GM12878 (cell line): ENCODE results near the gene MMP20. TPM values are rescaled to one million over a fixed set of nuclear protein-coding genes. Genes with fewer than 3 reads are reported as not detected.

Source experiments
- ATF7 ChIP-seq: fragments of 450-650 bp; IDR thresholded peaks from 2 replicates; pipeline ENCODE4 v1.6.1; 2016; ENCODE audit warnings: low read depth, mild to moderate bottlenecking
- BCL11A ChIP-seq: IDR thresholded peaks from 2 replicates; pipeline ENCODE4 v1.6.1; 2011; ENCODE audit warnings: low read depth, low read length
- CBFB ChIP-seq: IDR thresholded peaks from 2 replicates; pipeline ENCODE4 v1.6.1; 2016; ENCODE audit warnings: antibody characterized with exemption, low read depth
- FOS ChIP-seq: IDR thresholded peaks from 3 replicates; pipeline ENCODE4 v1.6.1; 2011; ENCODE audit warnings: borderline replicate concordance; ENCODE audit not compliant: insufficient read length; ENCODE audit errors: extremely low read depth
- HDAC6 ChIP-seq: fragments of 200-600 bp; sonication (generic); IDR thresholded peaks from one replicate; pipeline ENCODE4 v1.8.0; 2017; ENCODE audit warnings: antibody characterized with exemption; ENCODE audit not compliant: unreplicated experiment
- KLF5 ChIP-seq: fragments of 450-650 bp; IDR thresholded peaks from 2 replicates; pipeline ENCODE4 v1.6.1; 2014; ENCODE audit warnings: mild to moderate bottlenecking; ENCODE audit not compliant: partially characterized antibody
- MXI1 ChIP-seq: fragments of 150-350 bp; IDR thresholded peaks from 2 replicates; pipeline ENCODE4 v1.6.1; 2011; ENCODE audit warnings: low read depth, mild to moderate bottlenecking, inconsistent platforms, low read length, improper control_type of control experiment
- NRF1 ChIP-seq: conservative IDR thresholded peaks from 2 replicates; pipeline ENCODE4 v1.6.1; 2011; ENCODE audit warnings: mild to moderate bottlenecking, low read depth, low read length, improper control_type of control experiment
- PAX5 ChIP-seq: IDR thresholded peaks from 2 replicates; pipeline ENCODE4 v1.6.1; 2011; ENCODE audit warnings: low read depth, low read length, borderline replicate concordance
- POLR2AphosphoS2 ChIP-seq: IDR thresholded peaks from 2 replicates; pipeline ENCODE4 v1.6.1; 2011; ENCODE audit warnings: low read depth, mild to moderate bottlenecking, low read length, improper control_type of control experiment, moderate library complexity
- RBBP5 ChIP-seq: fragments of 200-600 bp; sonication (generic); conservative IDR thresholded peaks from 2 replicates; pipeline ENCODE4 v1.6.1; 2016
- RCOR1 ChIP-seq: conservative IDR thresholded peaks from 2 replicates; pipeline ENCODE4 v1.6.1; 2012; ENCODE audit warnings: low read depth, low read length, improper control_type of control experiment
- SMAD1 ChIP-seq: fragments of 450-650 bp; IDR thresholded peaks from 2 replicates; pipeline ENCODE4 v1.6.1; 2018; ENCODE audit warnings: mild to moderate bottlenecking, low read depth; ENCODE audit not compliant: partially characterized antibody
- SMC3 ChIP-seq: IDR thresholded peaks from 2 replicates; pipeline ENCODE4 v1.6.1; 2011; ENCODE audit warnings: low read length, improper control_type of control experiment, borderline replicate concordance
- SP1 ChIP-seq: IDR thresholded peaks from one replicate; pipeline ENCODE4 v1.6.1; 2011; ENCODE audit warnings: low read depth, low read length
- SPI1 ChIP-seq: IDR thresholded peaks from 2 replicates; pipeline ENCODE4 v1.6.1; 2011; ENCODE audit warnings: low read depth, mild to moderate bottlenecking, low read length, moderate library complexity, borderline replicate concordance; ENCODE audit not compliant: insufficient read depth
- ZNF274 ChIP-seq: IDR thresholded peaks from one replicate; pipeline ENCODE4 v1.8.0; 2011; ENCODE audit not compliant: insufficient read length, insufficient read depth
- ZNF384 ChIP-seq: IDR thresholded peaks from 2 replicates; pipeline ENCODE4 v1.6.1; 2012; ENCODE audit warnings: low read depth, mild to moderate bottlenecking, low read length, improper control_type of control experiment, borderline replicate concordance
- polyA plus RNA-seq, 11 experiments: library from polyadenylated mRNA; depleted of rRNA in 4 of 11; unstranded in 6 of 11; stranded (reverse) in 5 of 11; fragments of >200 nt; fragmentation: Nextera tagmentation in 4 of 11; fragmentation: Illumina TruSeq in 1 of 11; extraction: Ambion mirVana in 4 of 11; extraction: Trizol in 1 of 11; gene quantifications; 1 replicate in 1 of 11; 2 replicates in 10 of 11; pipeline versions ENCODE4 v1.2.1 to v1.2.3, GENCODE V29; 2011 to 2016; ENCODE audit warnings: inconsistent platforms in 2 of 11, missing spikeins in 2 of 11, low read depth in 1 of 11
- total RNA-seq, 4 experiments: library from RNA; depleted of rRNA in 3 of 4; stranded (reverse); fragments of >200 nt in 3 of 4; fragmentation: Illumina TruSeq in 1 of 4; extraction: Trizol in 1 of 4; gene quantifications; 2 replicates each; pipeline versions ENCODE4 v1.2.1 to v1.2.3, GENCODE V29; 2013 to 2021
- TF ChIP-seq, protein P1 (sequence below): fragments of 450-650 bp; IDR thresholded peaks from 2 replicates; pipeline ENCODE4 v1.6.1; 2017; ENCODE audit warnings: mild to moderate bottlenecking, moderate library complexity
- TF ChIP-seq, protein P2 (sequence below): IDR thresholded peaks from 2 replicates; pipeline ENCODE4 v1.6.1; 2011; ENCODE audit warnings: low read depth, low read length, improper control_type of control experiment, borderline replicate concordance
- TF ChIP-seq, protein P3 (sequence below): fragments of 450-650 bp; IDR thresholded peaks from 2 replicates; pipeline ENCODE4 v1.6.1; 2018; ENCODE audit warnings: mild to moderate bottlenecking, low read depth, moderate library complexity; ENCODE audit not compliant: partially characterized antibody
- TF ChIP-seq, protein P4 (sequence below): fragments of 450-650 bp; IDR thresholded peaks from 2 replicates; pipeline ENCODE4 v1.6.1; 2016; ENCODE audit warnings: mild to moderate bottlenecking

Gene MMP20
- total and polyA plus RNA-seq, 10 of the 15 experiments (the other 5 are each of a cell fraction or from before 2014, with no cell fraction given) = 0.10 to 0.57 (median 0.19) TPM; not detected in 2

DNA sequence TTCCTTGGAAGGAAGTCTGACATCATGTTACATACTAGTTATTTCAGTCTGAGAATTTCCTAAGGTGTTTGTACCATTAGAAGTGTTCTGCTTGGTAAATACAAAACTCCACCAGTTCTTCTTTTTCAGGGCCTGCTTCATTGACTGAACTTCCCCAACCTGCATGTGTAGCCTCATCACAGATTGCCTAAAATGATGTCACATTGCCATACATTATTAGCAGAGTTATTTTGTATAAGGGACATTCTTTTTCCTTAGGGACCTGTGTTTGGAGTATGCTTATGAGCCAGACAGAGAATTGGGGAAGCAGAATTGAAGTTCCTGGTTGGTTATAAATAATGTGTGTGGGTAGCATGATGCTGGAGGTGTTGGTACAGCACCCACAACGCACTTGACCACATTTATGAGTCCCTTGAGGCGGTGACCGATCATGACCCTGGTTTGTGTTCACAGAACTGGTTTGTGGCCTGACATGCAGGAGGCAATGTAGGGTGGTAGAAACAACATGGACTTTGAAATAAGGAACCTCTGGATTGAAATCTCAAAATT lies 78.1 kb downstream of the MMP20 start (continued):
- TF ChIP-seq, protein P1, sequence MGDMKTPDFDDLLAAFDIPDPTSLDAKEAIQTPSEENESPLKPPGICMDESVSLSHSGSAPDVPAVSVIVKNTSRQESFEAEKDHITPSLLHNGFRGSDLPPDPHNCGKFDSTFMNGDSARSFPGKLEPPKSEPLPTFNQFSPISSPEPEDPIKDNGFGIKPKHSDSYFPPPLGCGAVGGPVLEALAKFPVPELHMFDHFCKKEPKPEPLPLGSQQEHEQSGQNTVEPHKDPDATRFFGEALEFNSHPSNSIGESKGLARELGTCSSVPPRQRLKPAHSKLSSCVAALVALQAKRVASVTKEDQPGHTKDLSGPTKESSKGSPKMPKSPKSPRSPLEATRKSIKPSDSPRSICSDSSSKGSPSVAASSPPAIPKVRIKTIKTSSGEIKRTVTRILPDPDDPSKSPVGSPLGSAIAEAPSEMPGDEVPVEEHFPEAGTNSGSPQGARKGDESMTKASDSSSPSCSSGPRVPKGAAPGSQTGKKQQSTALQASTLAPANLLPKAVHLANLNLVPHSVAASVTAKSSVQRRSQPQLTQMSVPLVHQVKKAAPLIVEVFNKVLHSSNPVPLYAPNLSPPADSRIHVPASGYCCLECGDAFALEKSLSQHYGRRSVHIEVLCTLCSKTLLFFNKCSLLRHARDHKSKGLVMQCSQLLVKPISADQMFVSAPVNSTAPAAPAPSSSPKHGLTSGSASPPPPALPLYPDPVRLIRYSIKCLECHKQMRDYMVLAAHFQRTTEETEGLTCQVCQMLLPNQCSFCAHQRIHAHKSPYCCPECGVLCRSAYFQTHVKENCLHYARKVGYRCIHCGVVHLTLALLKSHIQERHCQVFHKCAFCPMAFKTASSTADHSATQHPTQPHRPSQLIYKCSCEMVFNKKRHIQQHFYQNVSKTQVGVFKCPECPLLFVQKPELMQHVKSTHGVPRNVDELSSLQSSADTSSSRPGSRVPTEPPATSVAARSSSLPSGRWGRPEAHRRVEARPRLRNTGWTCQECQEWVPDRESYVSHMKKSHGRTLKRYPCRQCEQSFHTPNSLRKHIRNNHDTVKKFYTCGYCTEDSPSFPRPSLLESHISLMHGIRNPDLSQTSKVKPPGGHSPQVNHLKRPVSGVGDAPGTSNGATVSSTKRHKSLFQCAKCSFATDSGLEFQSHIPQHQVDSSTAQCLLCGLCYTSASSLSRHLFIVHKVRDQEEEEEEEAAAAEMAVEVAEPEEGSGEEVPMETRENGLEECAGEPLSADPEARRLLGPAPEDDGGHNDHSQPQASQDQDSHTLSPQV = no peak
- peak; percentile 96 for TF ChIP-seq ATF7
- no peak for TF ChIP-seq HDAC6
- TF ChIP-seq, protein P2, sequence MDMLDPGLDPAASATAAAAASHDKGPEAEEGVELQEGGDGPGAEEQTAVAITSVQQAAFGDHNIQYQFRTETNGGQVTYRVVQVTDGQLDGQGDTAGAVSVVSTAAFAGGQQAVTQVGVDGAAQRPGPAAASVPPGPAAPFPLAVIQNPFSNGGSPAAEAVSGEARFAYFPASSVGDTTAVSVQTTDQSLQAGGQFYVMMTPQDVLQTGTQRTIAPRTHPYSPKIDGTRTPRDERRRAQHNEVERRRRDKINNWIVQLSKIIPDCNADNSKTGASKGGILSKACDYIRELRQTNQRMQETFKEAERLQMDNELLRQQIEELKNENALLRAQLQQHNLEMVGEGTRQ = no peak
- peak; percentile 89 for TF ChIP-seq BCL11A
- peak; percentile 90 for TF ChIP-seq CBFB
- TF ChIP-seq PAX5 = peak; percentile 91
- no peak for TF ChIP-seq RBBP5
- peak; percentile 32; the same call in 1 of the 2 replicates for TF ChIP-seq MXI1
- TF ChIP-seq ZNF274 = no peak
- TF ChIP-seq POLR2AphosphoS2 = no peak
- TF ChIP-seq FOS = no peak
- peak; percentile 95 for TF ChIP-seq SPI1
- 0 out of 2 replicates have a peak, but pooled peaks have one; percentile 33 for TF ChIP-seq RCOR1
- no peak for TF ChIP-seq NRF1
- TF ChIP-seq, protein P3, sequence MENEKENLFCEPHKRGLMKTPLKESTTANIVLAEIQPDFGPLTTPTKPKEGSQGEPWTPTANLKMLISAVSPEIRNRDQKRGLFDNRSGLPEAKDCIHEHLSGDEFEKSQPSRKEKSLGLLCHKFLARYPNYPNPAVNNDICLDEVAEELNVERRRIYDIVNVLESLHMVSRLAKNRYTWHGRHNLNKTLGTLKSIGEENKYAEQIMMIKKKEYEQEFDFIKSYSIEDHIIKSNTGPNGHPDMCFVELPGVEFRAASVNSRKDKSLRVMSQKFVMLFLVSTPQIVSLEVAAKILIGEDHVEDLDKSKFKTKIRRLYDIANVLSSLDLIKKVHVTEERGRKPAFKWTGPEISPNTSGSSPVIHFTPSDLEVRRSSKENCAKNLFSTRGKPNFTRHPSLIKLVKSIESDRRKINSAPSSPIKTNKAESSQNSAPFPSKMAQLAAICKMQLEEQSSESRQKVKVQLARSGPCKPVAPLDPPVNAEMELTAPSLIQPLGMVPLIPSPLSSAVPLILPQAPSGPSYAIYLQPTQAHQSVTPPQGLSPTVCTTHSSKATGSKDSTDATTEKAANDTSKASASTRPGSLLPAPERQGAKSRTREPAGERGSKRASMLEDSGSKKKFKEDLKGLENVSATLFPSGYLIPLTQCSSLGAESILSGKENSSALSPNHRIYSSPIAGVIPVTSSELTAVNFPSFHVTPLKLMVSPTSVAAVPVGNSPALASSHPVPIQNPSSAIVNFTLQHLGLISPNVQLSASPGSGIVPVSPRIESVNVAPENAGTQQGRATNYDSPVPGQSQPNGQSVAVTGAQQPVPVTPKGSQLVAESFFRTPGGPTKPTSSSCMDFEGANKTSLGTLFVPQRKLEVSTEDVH = no peak
- TF ChIP-seq, protein P4, sequence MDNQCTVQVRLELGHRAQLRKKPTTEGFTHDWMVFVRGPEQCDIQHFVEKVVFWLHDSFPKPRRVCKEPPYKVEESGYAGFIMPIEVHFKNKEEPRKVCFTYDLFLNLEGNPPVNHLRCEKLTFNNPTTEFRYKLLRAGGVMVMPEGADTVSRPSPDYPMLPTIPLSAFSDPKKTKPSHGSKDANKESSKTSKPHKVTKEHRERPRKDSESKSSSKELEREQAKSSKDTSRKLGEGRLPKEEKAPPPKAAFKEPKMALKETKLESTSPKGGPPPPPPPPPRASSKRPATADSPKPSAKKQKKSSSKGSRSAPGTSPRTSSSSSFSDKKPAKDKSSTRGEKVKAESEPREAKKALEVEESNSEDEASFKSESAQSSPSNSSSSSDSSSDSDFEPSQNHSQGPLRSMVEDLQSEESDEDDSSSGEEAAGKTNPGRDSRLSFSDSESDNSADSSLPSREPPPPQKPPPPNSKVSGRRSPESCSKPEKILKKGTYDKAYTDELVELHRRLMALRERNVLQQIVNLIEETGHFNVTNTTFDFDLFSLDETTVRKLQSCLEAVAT = peak; percentile 95
- peak; percentile 76 for TF ChIP-seq SMAD1
- peak; percentile 83 for TF ChIP-seq KLF5
- peak; percentile 81 for TF ChIP-seq SP1
- TF ChIP-seq ZNF384 = no peak
- peak; percentile 22; the same call in 1 of the 2 replicates for TF ChIP-seq SMC3
